ENCODE measurements around the gene NEDD4L. TPM values are rescaled to one million over a fixed set of nuclear protein-coding genes. Genes with fewer than 3 reads are reported as not detected.

The NEDD4L gene
- polyA plus RNA-seq, 6 donors from 2014 or later = 3.2 to 5.8 (median 3.5) TPM

GRCh38 chr18:58065956-58066355 is 21.9 kb downstream of the NEDD4L start:
- DNase-seq = no peak
- H3K27me3 Mint-ChIP-seq = no peaks in the 10 kb centered on the region
- no peaks in the 10 kb centered on the region for H3K9me3 Mint-ChIP-seq
- peaks cover 0 to 5% of the 10 kb centered on the region in 2 donors for H3K36me3 Mint-ChIP-seq
- ATAC-seq (ENCODE audit: low read depth in 2 of 2) = no peak
- no peaks in the 10 kb centered on the region for H3K4me1 Mint-ChIP-seq
- peak overlapping the region in 1 of 6 donors; percentile 42 for H3K27ac Mint-ChIP-seq
- H3K4me3 Mint-ChIP-seq = no peak overlapping the region

GRCh38 chr18:58067601-58068000 is 23.6 kb downstream of the NEDD4L start:
- DNase-seq = no peak
- Mint-ChIP-seq H3K9me3 (no peaks in the 10 kb centered on the region), H3K4me1 (no peaks in the 10 kb centered on the region), H3K4me3 (no peak overlapping the region), H3K27me3 (no peaks in the 10 kb centered on the region), H3K36me3 (peaks cover 0 to 5% of the 10 kb centered on the region in 2 donors), H3K27ac (peak overlapping the region in 1 of 6 donors; percentile 5)
- ATAC-seq (ENCODE audit: low read depth in 2 of 2) = no peak

GRCh38 chr18:58069099-58069498 is 25.1 kb downstream of the NEDD4L start:
- H3K4me3 Mint-ChIP-seq = no peak overlapping the region
- no peak overlapping the region for H3K27ac Mint-ChIP-seq
- DNase-seq = no peak
- no peaks in the 10 kb centered on the region for H3K27me3 Mint-ChIP-seq
- peaks cover 0 to 5% of the 10 kb centered on the region in 2 donors for H3K36me3 Mint-ChIP-seq
- H3K9me3 Mint-ChIP-seq = no peaks in the 10 kb centered on the region
- ATAC-seq (ENCODE audit: low read depth in 2 of 2) = no peak
- H3K4me1 Mint-ChIP-seq = no peaks in the 10 kb centered on the region

GRCh38 chr18:58069721-58070292 is 25.8 kb downstream of the NEDD4L start:
- Mint-ChIP-seq H3K27ac (no peak overlapping the region), H3K4me1 (peaks cover 0 to 3% (median 0%) of the 10 kb centered on the region in 3 donors), H3K27me3 (no peaks in the 10 kb centered on the region), H3K36me3 (peaks cover 0 to 9% of the 10 kb centered on the region in 2 donors), H3K4me3 (no peak overlapping the region), H3K9me3 (no peaks in the 10 kb centered on the region)
- DNase-seq (no peak), ATAC-seq (ENCODE audit: low read depth in 2 of 2) (no peak)

- Mint-ChIP-seq H3K27me3 (peaks cover 0 to 11% (median 0%) of the 10 kb centered on the region in 3 donors), H3K36me3 (peaks cover 0 to 6% of the 10 kb centered on the region in 2 donors), H3K4me3 (no peak overlapping the region), H3K9me3 (no peaks in the 10 kb centered on the region), H3K4me1 (peaks cover 0 to 13% (median 4%) of the 10 kb centered on the region in 3 donors), H3K27ac (no peak overlapping the region)
- DNase-seq = no peak
- ATAC-seq (ENCODE audit: low read depth in 2 of 2) = no peak
Measured at GRCh38 chr18:58076052-58076451, 32.0 kb downstream of the NEDD4L start.

- H3K9me3 Mint-ChIP-seq = no peaks in the 10 kb centered on the region
- no peak for ATAC-seq (ENCODE audit: low read depth in 2 of 2)
- H3K36me3 Mint-ChIP-seq = peaks cover 0 to 6% of the 10 kb centered on the region in 2 donors
- no peak overlapping the region for H3K4me3 Mint-ChIP-seq
- no peak for DNase-seq
- peaks cover 0 to 13% (median 4%) of the 10 kb centered on the region in 3 donors for H3K4me1 Mint-ChIP-seq
- peaks cover 0 to 11% (median 0%) of the 10 kb centered on the region in 3 donors for H3K27me3 Mint-ChIP-seq
- H3K27ac Mint-ChIP-seq = no peak overlapping the region
Measured at GRCh38 chr18:58077329-58077728, 33.3 kb downstream of the NEDD4L start.

GRCh38 chr18:58078889-58079573 is 35.0 kb downstream of the NEDD4L start:
- no peak for ATAC-seq (ENCODE audit: low read depth in 2 of 2)

GRCh38 chr18:58080451-58080850 is 36.4 kb downstream of the NEDD4L start:
- H3K9me3 Mint-ChIP-seq = peaks cover 0 to 3% (median 0%) of the 10 kb centered on the region in 7 donors
- peaks cover 0 to 16% (median 0%) of the 10 kb centered on the region in 3 donors for H3K27me3 Mint-ChIP-seq
- ATAC-seq (ENCODE audit: low read depth in 2 of 2) (no peak), DNase-seq (no peak)
- H3K36me3 Mint-ChIP-seq = no peaks in the 10 kb centered on the region
- H3K4me1 Mint-ChIP-seq = peaks cover 0 to 8% (median 4%) of the 10 kb centered on the region in 3 donors
- no peak overlapping the region for H3K4me3 Mint-ChIP-seq
- H3K27ac Mint-ChIP-seq = peak overlapping the region in 1 of 6 donors; percentile 48

More at GRCh38 chr18:58078889-58079573, 35.0 kb downstream of the NEDD4L start:
- Mint-ChIP-seq H3K36me3 (peaks cover 0 to 6% of the 10 kb centered on the region in 2 donors), H3K4me3 (no peak overlapping the region), H3K27ac (peak overlapping the region in 1 of 6 donors; percentile 61), H3K4me1 (peaks cover 0 to 13% (median 4%) of the 10 kb centered on the region in 3 donors), H3K27me3 (peaks cover 0 to 11% (median 0%) of the 10 kb centered on the region in 3 donors), H3K9me3 (no peaks in the 10 kb centered on the region)
- no peak for DNase-seq

- DNase-seq (no peak), ATAC-seq (ENCODE audit: low read depth in 2 of 2) (no peak)
- Mint-ChIP-seq H3K36me3 (peaks cover 6 to 9% of the 10 kb centered on the region in 2 donors), H3K27me3 (peaks cover 0 to 5% (median 0%) of the 10 kb centered on the region in 3 donors), H3K27ac (no peak overlapping the region), H3K9me3 (peaks cover 0 to 18% (median 15%) of the 10 kb centered on the region in 7 donors), H3K4me1 (peaks cover 14 to 16% (median 14%) of the 10 kb centered on the region in 3 donors), H3K4me3 (no peak overlapping the region)
Measured at GRCh38 chr18:58087928-58088690, 44.1 kb downstream of the NEDD4L start.

GRCh38 chr18:58088691-58089065 is 44.7 kb downstream of the NEDD4L start:
- H3K36me3 Mint-ChIP-seq = peaks cover 6 to 9% of the 10 kb centered on the region in 2 donors
- peaks cover 14 to 16% (median 14%) of the 10 kb centered on the region in 3 donors for H3K4me1 Mint-ChIP-seq
- H3K9me3 Mint-ChIP-seq = peaks cover 0 to 18% (median 15%) of the 10 kb centered on the region in 7 donors
- H3K27me3 Mint-ChIP-seq = peaks cover 0 to 5% (median 0%) of the 10 kb centered on the region in 3 donors
- no peak overlapping the region for H3K27ac Mint-ChIP-seq
- no peak overlapping the region for H3K4me3 Mint-ChIP-seq
- ATAC-seq (ENCODE audit: low read depth in 2 of 2) = no peak
- no peak for DNase-seq

GRCh38 chr18:58091099-58091611 is 47.1 kb downstream of the NEDD4L start:
- Mint-ChIP-seq H3K4me1 (peaks cover 14 to 16% (median 14%) of the 10 kb centered on the region in 3 donors), H3K4me3 (no peak overlapping the region), H3K27ac (peak overlapping the region in 1 of 6 donors; percentile 24), H3K9me3 (peaks cover 0 to 13% (median 8%) of the 10 kb centered on the region in 7 donors), H3K36me3 (peaks cover 4 to 11% of the 10 kb centered on the region in 2 donors), H3K27me3 (no peaks in the 10 kb centered on the region)
- no peak for DNase-seq
- peak; percentile 32 to 58 for ATAC-seq (ENCODE audit: low read depth in 2 of 2)

- Mint-ChIP-seq H3K27ac (no peak overlapping the region), H3K9me3 (no peaks in the 10 kb centered on the region), H3K36me3 (peaks cover 0 to 4% of the 10 kb centered on the region in 2 donors), H3K27me3 (no peaks in the 10 kb centered on the region), H3K4me1 (peaks cover 14 to 24% (median 19%) of the 10 kb centered on the region in 3 donors), H3K4me3 (no peak overlapping the region)
- DNase-seq (no peak), ATAC-seq (ENCODE audit: low read depth in 2 of 2) (no peak)
Measured at GRCh38 chr18:58093311-58093803, 49.3 kb downstream of the NEDD4L start.

GRCh38 chr18:58095222-58095621 is 51.2 kb downstream of the NEDD4L start:
- no peak for DNase-seq
- peaks cover 0 to 4% of the 10 kb centered on the region in 2 donors for H3K36me3 Mint-ChIP-seq
- no peaks in the 10 kb centered on the region for H3K9me3 Mint-ChIP-seq
- ATAC-seq (ENCODE audit: low read depth in 2 of 2) = no peak
- no peak overlapping the region for H3K4me3 Mint-ChIP-seq
- no peak overlapping the region for H3K27ac Mint-ChIP-seq
- no peaks in the 10 kb centered on the region for H3K27me3 Mint-ChIP-seq
- H3K4me1 Mint-ChIP-seq = peaks cover 19 to 28% (median 21%) of the 10 kb centered on the region in 3 donors

Measured in naive B cell (primary cell).